Neutrophil (primary cell): ENCODE measurements around the gene RGS18.
"Not testable (repeated sequence)": the region's sequence is repeated elsewhere in the genome, so short reads cannot be mapped to it uniquely, and the experiment has no call there.

ENCODE experiments used
- H3K27ac ChIP-seq: fragments of 200-600 bp; sonication (generic); 2 replicates; pipeline ENCODE4 v1.5.1; 2016; ENCODE audit warnings: mild to moderate bottlenecking, moderate library complexity
- H3K27me3 ChIP-seq: fragments of 200-600 bp; sonication (generic); 2 replicates; pipeline ENCODE4 v1.6.0; 2016; ENCODE audit warnings: mild to moderate bottlenecking
- H3K36me3 ChIP-seq: fragments of 200-600 bp; sonication (generic); 2 replicates; pipeline ENCODE4 v1.5.1; 2017
- H3K4me1 ChIP-seq, 2 experiments: fragments of 200-600 bp in 1 of 2; sonication (generic) in 1 of 2; 1 replicate in 1 of 2; 2 replicates in 1 of 2; pipeline versions ENCODE4 v1.5.1 to v1.6.1; 2013 to 2016; ENCODE audit warnings: low read depth in 1 of 2, low read length in 1 of 2, mild to moderate bottlenecking in 1 of 2, moderate library complexity in 1 of 2; ENCODE audit not compliant: control insufficient read depth in 1 of 2, insufficient read depth in 1 of 2
- H3K4me3 ChIP-seq, 2 experiments: fragments of 200-600 bp in 1 of 2; sonication (generic) in 1 of 2; 1 replicate in 1 of 2; 2 replicates in 1 of 2; pipeline ENCODE4 v1.5.1; 2013 to 2016; ENCODE audit warnings: low read depth in 1 of 2, low read length in 1 of 2, mild to moderate bottlenecking in 1 of 2, moderate library complexity in 1 of 2
- H3K9me3 ChIP-seq: fragments of 200-600 bp; sonication (generic); 2 replicates; pipeline ENCODE4 v1.5.1; 2016
- TF ChIP-seq, protein P1 (sequence below): fragments of 200-600 bp; sonication (generic); IDR thresholded peaks from 2 replicates; pipeline ENCODE4 v1.5.1; 2016; ENCODE audit warnings: antibody characterized with exemption

RGS18 gene

DNA sequence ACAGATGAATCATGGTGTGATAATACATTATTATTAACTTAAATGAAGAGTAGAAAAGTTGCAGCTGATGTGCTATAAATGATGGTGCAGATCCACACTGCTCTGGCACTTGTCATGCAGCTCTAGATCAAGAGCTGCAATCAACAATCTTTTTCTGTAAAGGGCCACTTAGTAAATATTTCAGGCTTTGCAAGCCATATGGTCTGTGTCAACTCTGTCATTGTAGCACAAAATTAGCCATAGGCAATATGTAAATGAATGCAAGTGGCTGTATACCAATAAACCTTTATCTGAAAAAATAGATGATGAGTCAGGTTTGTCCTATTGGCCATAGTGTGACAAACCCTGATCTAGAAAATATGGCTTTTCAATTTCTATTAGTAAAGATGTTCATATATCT, 66.6 kb downstream of the RGS18 start:
- Histone ChIP-seq H3K4me3 (no peak overlapping the region), H3K27ac (no peak overlapping the region), H3K9me3 (no peaks in the 10 kb centered on the region), H3K27me3 (no peaks in the 10 kb centered on the region), H3K36me3 (no peaks in the 10 kb centered on the region), H3K4me1 (peaks cover 4 to 6% of the 10 kb centered on the region in 2 experiments)
- TF ChIP-seq, protein P1, sequence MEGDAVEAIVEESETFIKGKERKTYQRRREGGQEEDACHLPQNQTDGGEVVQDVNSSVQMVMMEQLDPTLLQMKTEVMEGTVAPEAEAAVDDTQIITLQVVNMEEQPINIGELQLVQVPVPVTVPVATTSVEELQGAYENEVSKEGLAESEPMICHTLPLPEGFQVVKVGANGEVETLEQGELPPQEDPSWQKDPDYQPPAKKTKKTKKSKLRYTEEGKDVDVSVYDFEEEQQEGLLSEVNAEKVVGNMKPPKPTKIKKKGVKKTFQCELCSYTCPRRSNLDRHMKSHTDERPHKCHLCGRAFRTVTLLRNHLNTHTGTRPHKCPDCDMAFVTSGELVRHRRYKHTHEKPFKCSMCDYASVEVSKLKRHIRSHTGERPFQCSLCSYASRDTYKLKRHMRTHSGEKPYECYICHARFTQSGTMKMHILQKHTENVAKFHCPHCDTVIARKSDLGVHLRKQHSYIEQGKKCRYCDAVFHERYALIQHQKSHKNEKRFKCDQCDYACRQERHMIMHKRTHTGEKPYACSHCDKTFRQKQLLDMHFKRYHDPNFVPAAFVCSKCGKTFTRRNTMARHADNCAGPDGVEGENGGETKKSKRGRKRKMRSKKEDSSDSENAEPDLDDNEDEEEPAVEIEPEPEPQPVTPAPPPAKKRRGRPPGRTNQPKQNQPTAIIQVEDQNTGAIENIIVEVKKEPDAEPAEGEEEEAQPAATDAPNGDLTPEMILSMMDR = no peak

DNA sequence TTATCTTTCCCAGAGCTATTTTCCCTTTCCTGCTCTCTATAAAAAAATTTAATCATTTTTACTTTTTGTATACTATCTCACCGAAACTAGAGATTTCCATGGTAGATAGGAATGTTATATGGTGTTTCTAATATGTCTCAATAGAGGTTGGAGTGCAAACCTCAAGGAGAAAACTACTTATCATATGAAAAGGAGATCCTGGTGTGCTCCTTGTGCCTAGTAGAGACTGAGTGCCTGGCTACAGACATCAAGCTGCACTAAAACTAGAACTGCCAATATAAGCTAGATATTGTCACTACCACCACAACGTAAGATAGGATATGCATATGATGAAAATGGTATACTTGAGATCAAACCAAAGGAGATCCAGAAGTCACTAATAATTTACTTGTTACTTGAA, 67.0 kb downstream of the RGS18 start:
- no peak overlapping the region for H3K4me3 ChIP-seq
- H3K36me3 ChIP-seq = no peaks in the 10 kb centered on the region
- TF ChIP-seq, protein P1 = no peak
- no peaks in the 10 kb centered on the region for H3K27me3 ChIP-seq
- no peak overlapping the region for H3K27ac ChIP-seq
- H3K9me3 ChIP-seq = no peaks in the 10 kb centered on the region
- H3K4me1 ChIP-seq = peaks cover 4 to 6% of the 10 kb centered on the region in 2 experiments

DNA sequence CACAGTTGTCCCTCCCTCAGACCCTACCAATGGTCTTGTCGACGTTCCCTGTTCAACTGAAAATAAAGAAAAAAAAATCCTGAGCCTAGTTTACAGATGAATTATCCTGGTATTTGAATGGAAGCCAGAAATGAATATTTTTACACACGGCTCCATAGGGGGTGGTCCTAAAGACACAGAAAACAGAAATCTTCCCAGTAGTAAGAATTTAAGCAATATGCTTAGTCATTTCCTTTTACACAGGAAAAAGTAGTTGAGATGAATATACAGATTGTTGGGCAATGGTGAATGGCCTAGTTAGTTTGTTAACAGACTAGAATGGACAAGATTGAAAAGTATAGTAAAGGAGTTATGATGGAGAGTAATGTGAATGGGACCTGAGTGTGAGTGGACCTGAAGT, 67.4 kb downstream of the RGS18 start:
- TF ChIP-seq, protein P1 = no peak
- peaks cover 4 to 6% of the 10 kb centered on the region in 2 experiments for H3K4me1 ChIP-seq
- no peaks in the 10 kb centered on the region for H3K27me3 ChIP-seq
- no peak overlapping the region for H3K4me3 ChIP-seq
- H3K9me3 ChIP-seq = no peaks in the 10 kb centered on the region
- H3K27ac ChIP-seq = no peak overlapping the region
- H3K36me3 ChIP-seq = no peaks in the 10 kb centered on the region

DNA sequence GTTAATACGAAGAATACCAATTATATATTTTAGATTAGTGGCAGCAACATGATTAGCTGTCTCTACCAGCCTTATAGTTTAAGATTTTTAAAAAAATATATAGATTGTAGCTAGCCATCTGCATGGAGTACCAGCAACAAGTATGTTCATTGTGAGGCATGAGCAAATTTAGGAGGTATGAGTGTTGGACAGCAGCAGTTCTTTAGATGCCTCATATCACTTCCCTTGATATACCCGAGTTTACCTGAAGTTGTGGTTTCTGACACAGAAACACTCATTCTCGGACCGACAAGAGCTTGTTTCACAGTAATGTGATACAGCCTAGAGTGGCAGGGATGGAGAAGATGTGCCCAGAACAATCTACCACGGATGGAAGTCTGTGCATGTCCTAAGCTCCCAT, 69.1 kb downstream of the RGS18 start:
- Histone ChIP-seq H3K27me3 (no peaks in the 10 kb centered on the region), H3K4me1 (peaks cover 4 to 6% of the 10 kb centered on the region in 2 experiments), H3K36me3 (no peaks in the 10 kb centered on the region), H3K27ac (no peak overlapping the region), H3K9me3 (no peaks in the 10 kb centered on the region), H3K4me3 (no peak overlapping the region)
- TF ChIP-seq, protein P1 = no peak

DNA sequence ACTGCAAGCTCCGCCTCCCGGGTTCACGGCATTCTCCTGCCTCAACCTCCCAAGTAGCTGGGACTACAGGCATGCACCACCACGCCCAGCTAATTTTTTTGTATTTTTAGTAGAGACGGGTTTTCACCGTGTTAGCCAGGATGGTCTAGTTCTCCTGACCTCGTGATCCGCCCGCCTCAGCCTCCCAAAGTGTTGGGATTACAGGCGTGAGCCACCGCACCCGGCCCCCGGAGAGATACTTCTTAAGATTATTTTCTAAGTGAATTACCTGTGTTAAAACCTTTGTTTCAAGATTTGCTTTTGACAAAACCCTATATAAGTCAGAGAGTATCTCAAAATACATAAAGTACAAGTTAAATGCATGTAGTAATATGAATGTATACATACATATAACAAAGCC, 69.7 kb downstream of the RGS18 start:
- H3K9me3 ChIP-seq, H3K36me3 ChIP-seq, H3K4me1 ChIP-seq, H3K4me3 ChIP-seq, H3K27me3 ChIP-seq, H3K27ac ChIP-seq: not testable (repeated sequence)

DNA sequence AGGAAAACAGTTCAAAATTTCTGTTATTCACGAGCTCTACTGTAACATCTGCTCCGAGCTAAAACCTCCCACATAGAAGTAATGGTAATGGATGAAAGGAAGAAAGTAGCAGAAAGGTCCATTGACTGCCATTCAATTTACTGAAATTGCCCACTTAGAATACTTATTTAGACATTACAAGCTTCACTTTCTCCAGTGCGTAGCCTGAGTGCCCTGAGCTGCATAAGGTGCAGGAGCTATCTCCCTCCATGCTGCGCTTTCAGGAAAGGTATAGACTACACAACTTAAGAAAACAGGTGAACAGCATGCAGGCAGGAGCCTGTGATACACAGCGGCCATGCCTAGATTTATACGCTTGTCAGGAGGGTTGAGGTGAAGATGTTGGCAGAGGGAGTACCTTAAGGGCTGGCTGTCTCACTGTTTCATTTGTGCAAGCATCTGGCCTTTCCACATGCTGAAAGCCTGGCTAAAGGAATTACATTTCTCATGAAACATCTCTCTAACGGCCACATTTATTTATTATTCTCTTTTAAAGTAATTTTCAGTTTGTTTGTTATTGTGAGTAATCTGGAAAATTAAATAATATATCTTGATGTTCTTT, 74.7 kb downstream of the RGS18 start:
- Histone ChIP-seq H3K27ac (no peak overlapping the region), H3K4me1 (no peaks in the 10 kb centered on the region), H3K9me3 (no peaks in the 10 kb centered on the region), H3K4me3 (no peak overlapping the region), H3K36me3 (no peaks in the 10 kb centered on the region), H3K27me3 (no peaks in the 10 kb centered on the region)
- TF ChIP-seq, protein P1 = no peak
